HEK293T (cell line): ENCODE data around the gene PTPRE.

Experiments used
- CTCF ChIA-PET: fragments of 350-600 bp; formaldehyde crosslinking; extraction: SDS; loops from one replicate; lab custom pipeline; 2021; ENCODE audit warnings: antibody characterized with exemption, inconsistent platforms; lab: Yijun Ruan, JAX
- POLR2A ChIA-PET: fragments of 350-600 bp; formaldehyde crosslinking; extraction: SDS; loops from one replicate; lab custom pipeline; 2020; ENCODE audit warnings: antibody characterized with exemption, inconsistent platforms; lab: Yijun Ruan, JAX
- DNase-seq: peaks from one replicate; pipeline ENCODE4 v3.0.0; 2012; ENCODE audit warnings: mixed read lengths; ENCODE audit errors: extremely low spot score
- BHLHE40 ChIP-seq: fragments of 450-650 bp; IDR thresholded peaks from 2 replicates; pipeline ENCODE4 v1.6.1; 2016; ENCODE audit warnings: mild to moderate bottlenecking, moderate library complexity, borderline replicate concordance
- CTBP1 ChIP-seq: fragments of 450-650 bp; IDR thresholded peaks from 2 replicates; pipeline ENCODE4 v1.6.1; 2016; ENCODE audit warnings: borderline replicate concordance
- ELF4 ChIP-seq: fragments of 450-650 bp; IDR thresholded peaks from 2 replicates; pipeline ENCODE4 v1.6.1; 2017; ENCODE audit warnings: antibody characterized with exemption
- FOXA1 ChIP-seq: fragments of 450-650 bp; IDR thresholded peaks from 2 replicates; pipeline ENCODE4 v1.6.1; 2016; ENCODE audit warnings: mild to moderate bottlenecking
- FOXK2 ChIP-seq: fragments of 450-650 bp; IDR thresholded peaks from 2 replicates; pipeline ENCODE4 v1.6.1; 2016; ENCODE audit warnings: mild to moderate bottlenecking
- FOXM1 ChIP-seq: fragments of 450-650 bp; IDR thresholded peaks from 2 replicates; pipeline ENCODE4 v1.6.1; 2017; ENCODE audit warnings: mild to moderate bottlenecking, borderline replicate concordance
- HDGF ChIP-seq: fragments of 450-650 bp; IDR thresholded peaks from 2 replicates; pipeline ENCODE4 v1.6.1; 2017; ENCODE audit warnings: antibody characterized with exemption, borderline replicate concordance
- L3MBTL2 ChIP-seq: fragments of 450-650 bp; conservative IDR thresholded peaks from 2 replicates; pipeline ENCODE4 v1.6.1; 2016; ENCODE audit warnings: mild to moderate bottlenecking
- LEF1 ChIP-seq: fragments of 450-650 bp; IDR thresholded peaks from 2 replicates; pipeline ENCODE4 v1.6.1; 2017; ENCODE audit warnings: mild to moderate bottlenecking, borderline replicate concordance
- NFRKB ChIP-seq: fragments of 450-650 bp; IDR thresholded peaks from 2 replicates; pipeline ENCODE4 v1.6.1; 2016; ENCODE audit warnings: mild to moderate bottlenecking, moderate library complexity
- PKNOX1 ChIP-seq: fragments of 450-650 bp; IDR thresholded peaks from 2 replicates; pipeline ENCODE4 v1.6.1; 2016
- SP1 ChIP-seq: fragments of 450-650 bp; IDR thresholded peaks from 2 replicates; pipeline ENCODE4 v1.6.1; 2017
- SUZ12 ChIP-seq: fragments of 450-650 bp; IDR thresholded peaks from 2 replicates; pipeline ENCODE4 v1.6.1; 2016; ENCODE audit warnings: mild to moderate bottlenecking
- TARDBP ChIP-seq: fragments of 450-650 bp; IDR thresholded peaks from 2 replicates; pipeline ENCODE4 v1.6.1; 2016
- ZNF384 ChIP-seq: fragments of 450-650 bp; IDR thresholded peaks from 2 replicates; pipeline ENCODE4 v1.6.1; 2016

The PTPRE gene

GRCh38 chr10:128050936-128051335, 144.0 kb downstream of the PTPRE start:
- ChIA-PET POLR2A (no interaction called here), CTCF (interaction anchor here (0.9 kb wide), 1 partner anchor 15 kb away, joined by 3 read pairs; no protein-coding TSS in a partner anchor)
- no peak for DNase-seq
- TF ChIP-seq ELF4: no peak
- TF ChIP-seq NFRKB: no peak
- TF ChIP-seq ZNF384: no peak
- no peak for TF ChIP-seq PKNOX1
- TF ChIP-seq SP1: no peak

- ChIA-PET POLR2A (no interaction called here), CTCF (interaction anchor here (0.9 kb wide), 1 partner anchor 16 kb away, joined by 3 read pairs; no protein-coding TSS in a partner anchor)
- TF ChIP-seq ELF4 (no peak), LEF1 (no peak), NFRKB (no peak), TARDBP (no peak), PKNOX1 (no peak), CTBP1 (no peak), FOXA1 (no peak), BHLHE40 (no peak), L3MBTL2 (no peak), FOXK2 (no peak), FOXM1 (no peak), ZNF384 (no peak), SUZ12 (no peak)
- DNase-seq: no peak
These were observed 144.6 kb downstream of the PTPRE start for GRCh38 chr10:128051548-128051947.

GRCh38 chr10:128052696-128053095, 145.8 kb downstream of the PTPRE start:
- ChIA-PET CTCF (interaction anchor here (0.6 kb wide), 1 partner anchor 166 kb away, joined by 8 read pairs; no protein-coding TSS in a partner anchor), POLR2A (no interaction called here)
- DNase-seq: no peak
- TF ChIP-seq LEF1: no peak
- no peak for TF ChIP-seq HDGF

- POLR2A ChIA-PET: no interaction called here
- no peak for TF ChIP-seq ELF4
- no peak for TF ChIP-seq FOXA1
- no peak for TF ChIP-seq LEF1
- CTCF ChIA-PET: no interaction called here
These were observed 146.5 kb downstream of the PTPRE start for GRCh38 chr10:128053356-128053755.

GRCh38 chr10:128054163-128054970, 147.5 kb downstream of the PTPRE start:
- TF ChIP-seq LEF1 (no peak), HDGF (no peak), ELF4 (no peak)
- CTCF ChIA-PET: no interaction called here
- POLR2A ChIA-PET: no interaction called here
- no peak for DNase-seq

More at GRCh38 chr10:128053356-128053755, 146.5 kb downstream of the PTPRE start:
- no peak for DNase-seq

GRCh38 chr10:128055061-128055868, 148.4 kb downstream of the PTPRE start:
- no peak for TF ChIP-seq FOXM1
- no peak for TF ChIP-seq ELF4
- no peak for TF ChIP-seq NFRKB
- no peak for TF ChIP-seq L3MBTL2
- TF ChIP-seq SUZ12: no peak
- no peak for TF ChIP-seq BHLHE40
- TF ChIP-seq HDGF: no peak
- ChIA-PET CTCF (no interaction called here), POLR2A (no interaction called here)
- no peak for DNase-seq

GRCh38 chr10:128056303-128057050, 149.6 kb downstream of the PTPRE start:
- no peak for TF ChIP-seq HDGF
- no peak for TF ChIP-seq ELF4
- no peak for TF ChIP-seq LEF1
- TF ChIP-seq CTBP1: no peak
- TF ChIP-seq PKNOX1: no peak
- TF ChIP-seq SUZ12: no peak
- no peak for TF ChIP-seq SP1
- POLR2A ChIA-PET: no interaction called here
- no peak for DNase-seq
- CTCF ChIA-PET: no interaction called here
